SJSA1 (cell line): ENCODE measurements around the gene ANKRD34C. TPM values are rescaled to one million over a fixed set of nuclear protein-coding genes. Genes with fewer than 3 reads are reported as not detected.
"Not testable (repeated sequence)": the region's sequence is repeated elsewhere in the genome, so short reads cannot be mapped to it uniquely, and the experiment has no call there.

Source experiments
- DNase-seq, 2 experiments: peaks; one replicate each; pipeline ENCODE4 v3.0.0-alpha.2; 2015 to 2020; ENCODE audit warnings: low spot score in 2 of 2, low read depth in 1 of 2
- H3K27ac ChIP-seq: fragments of 250-450 bp; sonication (Bioruptor Pico); 2 replicates; pipeline ENCODE4 v1.5.1; 2020; ENCODE audit warnings: mild to moderate bottlenecking, moderate library complexity
- H3K27me3 ChIP-seq: fragments of 250-450 bp; sonication (Bioruptor Pico); replicated peaks from 2 replicates; pipeline ENCODE4 v1.5.1; 2020; ENCODE audit warnings: mild to moderate bottlenecking, moderate library complexity
- H3K36me3 ChIP-seq: fragments of 250-450 bp; sonication (Bioruptor Pico); 2 replicates; pipeline ENCODE4 v1.5.1; 2020; ENCODE audit warnings: mild to moderate bottlenecking
- H3K4me1 ChIP-seq: fragments of 250-450 bp; sonication (Bioruptor Pico); replicated peaks from 2 replicates; pipeline ENCODE4 v1.6.1; 2021; ENCODE audit warnings: mild to moderate bottlenecking
- H3K4me3 ChIP-seq: fragments of 250-450 bp; sonication (Bioruptor Pico); 2 replicates; pipeline ENCODE4 v1.5.1; 2020; ENCODE audit warnings: mild to moderate bottlenecking
- H3K9me3 ChIP-seq: fragments of 250-450 bp; sonication (Bioruptor Pico); replicated peaks from 2 replicates; pipeline ENCODE4 v1.5.1; 2020; ENCODE audit warnings: mild to moderate bottlenecking
- total RNA-seq: library from RNA; depleted of rRNA; stranded (reverse); fragments of >200 nt; shearing (Covaris generic); gene quantifications from 2 replicates; pipeline ENCODE4 v1.2.3, GENCODE V29; 2014; rRNA removed

Gene ANKRD34C
- total RNA-seq, 1 experiment from 2014 or later = not detected

DNA sequence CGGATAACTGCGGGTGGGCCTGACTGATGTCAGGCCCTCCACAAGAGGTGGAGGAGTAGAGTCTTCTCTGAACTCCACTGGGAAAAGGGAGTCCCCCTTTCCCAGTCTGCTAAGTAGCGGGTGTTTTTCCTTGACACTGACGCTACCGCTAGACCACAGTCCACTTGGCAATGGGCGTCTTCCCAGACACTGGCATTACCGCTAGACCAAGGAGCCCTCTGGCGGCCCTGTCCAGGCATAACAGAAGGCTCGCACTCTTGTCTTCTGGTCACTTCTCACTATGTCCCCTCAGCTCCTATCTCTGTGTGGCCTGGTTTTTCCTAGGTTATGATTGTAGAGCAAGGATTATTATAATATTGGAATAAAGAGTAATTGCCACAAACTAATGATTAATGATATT, 37.5 kb downstream of the ANKRD34C start:
- not testable (repeated sequence) for DNase-seq, H3K9me3 ChIP-seq, H3K27me3 ChIP-seq, H3K27ac ChIP-seq, H3K4me3 ChIP-seq, H3K4me1 ChIP-seq
- H3K36me3 ChIP-seq = peaks cover 71% of the 10 kb centered on the region

DNA sequence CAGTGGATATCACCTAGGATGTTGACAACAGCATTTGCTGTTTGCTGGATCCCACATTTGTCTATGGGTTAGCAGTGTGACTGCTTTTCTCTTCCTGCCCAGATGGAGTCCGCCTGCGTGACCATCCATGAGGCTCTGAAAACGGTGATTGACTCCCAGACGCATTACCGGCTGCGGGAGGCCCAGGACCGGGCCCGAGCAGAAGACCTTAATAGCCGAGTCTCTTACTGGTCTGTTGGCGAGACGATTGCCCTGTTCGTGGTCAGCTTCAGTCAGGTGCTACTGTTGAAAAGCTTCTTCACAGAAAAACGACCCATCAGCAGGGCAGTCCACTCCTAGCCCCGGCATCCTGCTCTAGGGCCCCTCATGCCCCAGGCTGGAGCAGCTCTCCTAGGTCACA, 39.4 kb downstream of the ANKRD34C start:
- no peaks in the 10 kb centered on the region for H3K27me3 ChIP-seq
- H3K9me3 ChIP-seq = no peaks in the 10 kb centered on the region
- H3K36me3 ChIP-seq = peaks cover 57% of the 10 kb centered on the region
- no peak overlapping the region for H3K27ac ChIP-seq
- no peak for DNase-seq
- no peak overlapping the region for H3K4me3 ChIP-seq
- H3K4me1 ChIP-seq = no peaks in the 10 kb centered on the region

DNA sequence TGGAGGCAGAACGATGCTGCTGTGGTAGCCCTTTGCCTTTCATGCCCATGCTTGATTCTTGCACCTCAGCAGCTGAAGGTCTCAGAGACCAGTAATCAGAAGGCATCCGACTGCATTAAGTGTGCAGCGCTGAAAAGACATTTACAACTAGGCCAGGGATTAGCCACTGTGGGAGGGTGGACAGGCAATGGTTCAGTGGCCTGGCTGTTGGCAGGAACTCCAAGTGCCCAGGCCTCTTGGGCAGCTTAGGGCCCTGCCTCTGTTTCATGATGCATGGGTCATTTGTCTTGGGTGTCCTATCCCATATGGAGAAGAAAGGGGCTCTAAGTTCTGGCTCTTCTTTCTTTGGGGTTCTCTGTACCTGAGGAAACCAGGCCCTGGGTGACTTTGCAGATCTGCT, 39.8 kb downstream of the ANKRD34C start:
- no peak for DNase-seq
- no peak overlapping the region for H3K4me3 ChIP-seq
- H3K36me3 ChIP-seq = peaks cover 53% of the 10 kb centered on the region

GRCh38 chr15:79322945-79323344, 40.4 kb downstream of the ANKRD34C start:
- no peak overlapping the region for H3K4me3 ChIP-seq
- H3K36me3 ChIP-seq = peaks cover 48% of the 10 kb centered on the region
- no peaks in the 10 kb centered on the region for H3K4me1 ChIP-seq
- no peaks in the 10 kb centered on the region for H3K9me3 ChIP-seq
- no peaks in the 10 kb centered on the region for H3K27me3 ChIP-seq
- no peak overlapping the region for H3K27ac ChIP-seq
- DNase-seq = no peak

More for the DNA sequence above, 39.8 kb downstream of the ANKRD34C start:
- H3K27ac ChIP-seq = no peak overlapping the region
- no peaks in the 10 kb centered on the region for H3K9me3 ChIP-seq
- H3K27me3 ChIP-seq = no peaks in the 10 kb centered on the region
- H3K4me1 ChIP-seq = no peaks in the 10 kb centered on the region

GRCh38 chr15:79329171-79329611, 46.7 kb downstream of the ANKRD34C start:
- Histone ChIP-seq H3K4me1 (peaks cover 9% of the 10 kb centered on the region), H3K4me3 (no peak overlapping the region)

More at GRCh38 chr15:79329171-79329611, 46.7 kb downstream of the ANKRD34C start:
- DNase-seq = peak in 1 of 2 experiments; percentile 47
- peak overlapping the region; percentile 56 for H3K27ac ChIP-seq
- H3K27me3 ChIP-seq = no peaks in the 10 kb centered on the region
- H3K9me3 ChIP-seq = no peaks in the 10 kb centered on the region
- H3K36me3 ChIP-seq = peaks cover 12% of the 10 kb centered on the region; the same call in 1 of the 2 replicates

Other genes with a start within 250 kb of the ANKRD34C start
- gene RASGRF1, start 191.9 kb upstream of the ANKRD34C start, total RNA-seq = 0.24 TPM in 1 of 2 replicates, not detected in the other
- gene TMED3, start 28.4 kb downstream of the ANKRD34C start, total RNA-seq = 83.3 and 97.7 TPM in 2 replicates
- 0.38 and 0.82 TPM in 2 replicates for gene MINAR1, start 149.6 kb downstream of the ANKRD34C start, total RNA-seq